GM23248 (cell line): ENCODE results near the gene CCL4.

Source experiments
- EZH2 ChIP-seq: fragments of 200-600 bp; sonication (generic); IDR thresholded peaks from 2 replicates; pipeline ENCODE4 v1.6.1; 2018; ENCODE audit warnings: antibody characterized with exemption, mild to moderate bottlenecking; ENCODE audit not compliant: insufficient read depth, poor library complexity, severe bottlenecking
- EZH2phosphoT487 ChIP-seq: fragments of 200-600 bp; sonication (generic); IDR thresholded peaks from 2 replicates; pipeline ENCODE4 v1.6.1; 2018; ENCODE audit warnings: antibody characterized with exemption, moderate library complexity, mild to moderate bottlenecking, low read depth; ENCODE audit not compliant: insufficient read depth

GRCh38 chr17:36120221-36120620 lies 16.6 kb downstream of the CCL4 start:
- no peak for TF ChIP-seq EZH2
- no peak for TF ChIP-seq EZH2phosphoT487
